HEK293 (cell line): ENCODE results near the gene ROBO1.

Experiments
- CTCF ChIP-seq: fragments of 450-650 bp; formaldehyde crosslinking; IDR thresholded peaks from 2 replicates; pipeline ENCODE4 v1.5.1; 2016; ENCODE audit warnings: missing biosample characterization, missing genetic modification characterization
- YY1 ChIP-seq: fragments of 450-650 bp; formaldehyde crosslinking; IDR thresholded peaks from 2 replicates; pipeline ENCODE4 v1.5.1; 2018; ENCODE audit warnings: missing biosample characterization, missing genetic modification characterization
- ZFP3 ChIP-seq: fragments of 450-650 bp; formaldehyde crosslinking; IDR thresholded peaks from 2 replicates; pipeline ENCODE4 v1.5.1; 2016; ENCODE audit warnings: low read depth, missing biosample characterization, missing genetic modification characterization
- ZNF174 ChIP-seq: fragments of 450-650 bp; formaldehyde crosslinking; IDR thresholded peaks from 2 replicates; pipeline ENCODE4 v1.5.0; 2017; ENCODE audit warnings: missing biosample characterization, mild to moderate bottlenecking, missing genetic modification characterization

- TF ChIP-seq ZNF174 (tag by site-specific recombination) (no peak), YY1 (no peak), CTCF (tag by site-specific recombination) (no peak), ZFP3 (tag by site-specific recombination) (no peak)
These were observed 5.5 kb upstream of the ROBO1 start for GRCh38 chr3:79773291-79773690.
